Measurements from ENCODE around the gene WDFY3.

DNA sequence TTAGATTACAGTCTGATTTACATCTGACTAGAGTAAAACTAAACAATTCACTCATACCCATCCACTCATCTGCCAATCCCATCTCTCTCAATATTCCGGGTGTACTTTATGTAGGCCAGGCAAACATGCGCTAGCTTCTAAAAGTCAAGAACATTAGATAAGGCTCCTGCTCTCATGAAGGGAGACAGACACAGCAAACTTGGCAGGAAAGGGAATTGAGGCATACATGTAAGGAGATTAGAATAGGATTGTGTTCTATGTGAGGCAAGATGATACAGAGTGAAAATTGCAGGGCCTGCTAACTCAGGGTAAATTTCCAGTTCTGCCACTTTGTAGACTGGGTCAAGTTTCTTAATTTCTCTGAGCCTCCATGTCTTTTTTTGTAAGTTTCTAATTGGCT is 247.8 kb downstream of the WDFY3 start:
- TF ChIP-seq, protein P1, sequence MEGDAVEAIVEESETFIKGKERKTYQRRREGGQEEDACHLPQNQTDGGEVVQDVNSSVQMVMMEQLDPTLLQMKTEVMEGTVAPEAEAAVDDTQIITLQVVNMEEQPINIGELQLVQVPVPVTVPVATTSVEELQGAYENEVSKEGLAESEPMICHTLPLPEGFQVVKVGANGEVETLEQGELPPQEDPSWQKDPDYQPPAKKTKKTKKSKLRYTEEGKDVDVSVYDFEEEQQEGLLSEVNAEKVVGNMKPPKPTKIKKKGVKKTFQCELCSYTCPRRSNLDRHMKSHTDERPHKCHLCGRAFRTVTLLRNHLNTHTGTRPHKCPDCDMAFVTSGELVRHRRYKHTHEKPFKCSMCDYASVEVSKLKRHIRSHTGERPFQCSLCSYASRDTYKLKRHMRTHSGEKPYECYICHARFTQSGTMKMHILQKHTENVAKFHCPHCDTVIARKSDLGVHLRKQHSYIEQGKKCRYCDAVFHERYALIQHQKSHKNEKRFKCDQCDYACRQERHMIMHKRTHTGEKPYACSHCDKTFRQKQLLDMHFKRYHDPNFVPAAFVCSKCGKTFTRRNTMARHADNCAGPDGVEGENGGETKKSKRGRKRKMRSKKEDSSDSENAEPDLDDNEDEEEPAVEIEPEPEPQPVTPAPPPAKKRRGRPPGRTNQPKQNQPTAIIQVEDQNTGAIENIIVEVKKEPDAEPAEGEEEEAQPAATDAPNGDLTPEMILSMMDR (IDR thresholded peaks at IDR 0.05; ENCODE audit: low read depth, low read length) = no peak
- TF ChIP-seq EZH2phosphoT487 (IDR thresholded peaks at IDR 0.05; ENCODE audit: low read depth) = no peak

Data from OCI-LY3 (cell line).